Measurements from ENCODE around the gene PAIP2B. TPM values are rescaled to one million over a fixed set of nuclear protein-coding genes. Genes with fewer than 3 reads are reported as not detected.

The PAIP2B gene, protein sequence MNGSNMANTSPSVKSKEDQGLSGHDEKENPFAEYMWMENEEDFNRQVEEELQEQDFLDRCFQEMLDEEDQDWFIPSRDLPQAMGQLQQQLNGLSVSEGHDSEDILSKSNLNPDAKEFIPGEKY
- 3.1 and 5.3 TPM in 2 replicates for total RNA-seq

DNA sequence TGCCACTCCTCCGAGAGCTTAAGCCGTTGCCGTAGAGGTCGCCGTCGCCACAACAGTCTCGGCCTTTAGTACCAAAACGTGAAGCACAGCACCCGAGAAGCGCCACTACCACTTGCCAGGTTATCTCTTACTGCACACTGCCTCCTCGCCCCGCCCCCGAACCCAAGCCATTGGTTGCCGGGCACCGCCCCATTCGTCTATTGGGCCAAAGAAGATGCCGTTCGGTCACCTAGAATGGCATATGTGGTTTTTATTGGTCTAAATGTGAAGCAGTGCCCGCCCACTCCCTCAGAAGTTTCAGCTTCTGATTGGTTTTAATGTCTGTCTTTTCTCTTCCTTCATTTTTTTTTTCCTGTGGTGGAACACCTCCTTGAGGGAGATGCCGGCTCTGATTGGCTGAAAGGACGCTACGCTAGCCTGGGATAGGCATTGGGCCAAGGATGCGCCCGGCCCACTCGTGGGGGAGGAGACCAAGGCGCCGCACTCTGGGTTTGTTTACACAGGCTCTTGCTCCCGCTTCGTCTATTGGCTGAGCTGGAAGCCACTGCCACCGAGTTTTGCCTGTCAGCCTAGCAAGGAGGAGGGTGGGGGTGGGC is at the start of gene PAIP2B:
Gene PAIP2B (minus strand): TSS at position 139 of the 596 bp plus-strand sequence. CDS start 24,514 bp downstream, outside the sequence.

Other genes with a start within 250 kb of the PAIP2B start
- 0.07 TPM in 1 of 2 replicates, not detected in the other for gene ANKRD53, start 248.5 kb downstream of the PAIP2B start, total RNA-seq
- gene TEX261, start 232.2 kb downstream of the PAIP2B start, total RNA-seq, result 12.3 and 28.5 TPM in 2 replicates
- gene NAGK, start 158.5 kb downstream of the PAIP2B start, total RNA-seq, result 29.7 and 57.7 TPM in 2 replicates
- gene MCEE, start 96.9 kb downstream of the PAIP2B start, total RNA-seq, result 9.7 and 11.3 TPM in 2 replicates
- 21.2 and 30.2 TPM in 2 replicates for gene MPHOSPH10, start 96.5 kb downstream of the PAIP2B start, total RNA-seq
- 107 and 128 TPM in 2 replicates for gene ZNF638, start 104.7 kb upstream of the PAIP2B start, total RNA-seq
- gene DYSF, start 226.5 kb upstream of the PAIP2B start, total RNA-seq, result 0.68 and 16.2 TPM in 2 replicates